ENCODE results near the gene HSPG2. TPM values are rescaled to one million over a fixed set of nuclear protein-coding genes. Genes with fewer than 3 reads are reported as not detected.

The HSPG2 gene
- polyA plus RNA-seq, 10 donors = 190 to 364 (median 273) TPM

Other genes starting within 250 kb of the HSPG2 start
- 10 to 100 TPM; 36.8 to 68.1 (median 49.8) TPM for gene USP48, start 154.2 kb downstream of the HSPG2 start, polyA plus RNA-seq (ENCODE audit: insufficient read length in 10 of 10)
- gene LDLRAD2, start 125.0 kb downstream of the HSPG2 start, polyA plus RNA-seq (ENCODE audit: insufficient read length in 10 of 10) = 1 to 10 TPM; 3.7 to 8.9 (median 6.3) TPM
- gene CELA3B, start 39.7 kb upstream of the HSPG2 start, polyA plus RNA-seq (ENCODE audit: insufficient read length in 10 of 10) = under 1 TPM in 1 of 10 donors, not detected in 9; 0.99 TPM
- gene CELA3A, start 64.3 kb upstream of the HSPG2 start, polyA plus RNA-seq (ENCODE audit: insufficient read length in 10 of 10) = under 1 TPM in 5 of 10 donors, not detected in 5; 0.21 to 0.57 (median 0.35) TPM
- 100 to 1,000 TPM; 216 to 288 (median 243) TPM for gene CDC42, start 115.4 kb upstream of the HSPG2 start, polyA plus RNA-seq (ENCODE audit: insufficient read length in 10 of 10)
- 1 to 10 TPM; 2.0 to 5.9 (median 3.2) TPM for gene WNT4, start 205.8 kb upstream of the HSPG2 start, polyA plus RNA-seq (ENCODE audit: insufficient read length in 10 of 10)

Measured in muscle of back (tissue), 10 donors.